Lung (tissue), 12 donors: Measurements from ENCODE around the gene STK11. TPM values are rescaled to one million over a fixed set of nuclear protein-coding genes. Genes with fewer than 3 reads are reported as not detected.
A peak's percentile ranks its signal among the peaks of the same experiment; 100 is the strongest.

ENCODE experiments used
- ATAC-seq: fragments of 200-7000 bp; cut with Tn5 transposase; one replicate; pipeline ENCODE4 v1.9.1; 2020; ENCODE audit warnings: moderate number of reproducible peaks; ENCODE audit not compliant: insufficient read depth, low FRiP score
- DNase-seq, 3 donors: peaks; one replicate each; pipeline ENCODE4 v3.0.0-alpha.2; 2013 to 2017
- H3K27ac ChIP-seq, 2 donors: one replicate each; pipeline ENCODE4 v1.5.1; 2013; ENCODE audit warnings: mild to moderate bottlenecking in 2 of 2, moderate library complexity in 2 of 2, control low read depth in 1 of 2, inconsistent platforms in 1 of 2, low read depth in 1 of 2, low read length in 1 of 2
- H3K27me3 ChIP-seq, 3 donors: one replicate each; pipeline ENCODE4 v1.5.1; 2013; ENCODE audit warnings: low read length in 2 of 3; ENCODE audit not compliant: control insufficient read depth in 3 of 3, insufficient read depth in 3 of 3
- H3K36me3 ChIP-seq, 4 donors: one replicate each; pipeline ENCODE4 v1.5.1; 2013; ENCODE audit warnings: low read length in 4 of 4, mild to moderate bottlenecking in 1 of 4, moderate library complexity in 1 of 4; ENCODE audit not compliant: control insufficient read depth in 4 of 4, insufficient read depth in 4 of 4
- H3K4me1 ChIP-seq, 5 donors: one replicate each; pipeline ENCODE4 v1.5.1; 2013; ENCODE audit warnings: low read length in 5 of 5, mild to moderate bottlenecking in 2 of 5, moderate library complexity in 1 of 5; ENCODE audit not compliant: control insufficient read depth in 5 of 5, insufficient read depth in 5 of 5
- H3K4me3 ChIP-seq: one replicate; pipeline ENCODE4 v1.5.1; 2013; ENCODE audit warnings: mild to moderate bottlenecking, control low read depth, moderate library complexity
- H3K9ac ChIP-seq, 2 donors: one replicate each; pipeline ENCODE4 v1.5.1; 2013; ENCODE audit warnings: low read length in 2 of 2, control low read depth in 1 of 2; ENCODE audit not compliant: insufficient read depth in 1 of 2
- H3K9me3 ChIP-seq, 4 donors: one replicate each; pipeline ENCODE4 v1.5.1; 2013; ENCODE audit warnings: low read length in 3 of 4, mild to moderate bottlenecking in 1 of 4, moderate library complexity in 1 of 4; ENCODE audit not compliant: control insufficient read depth in 4 of 4, insufficient read depth in 3 of 4
- whole genome bisulfite sequencing, 2 donors: extraction: QIAGEN DNeasy Blood & Tissue Kit; methylation state at CpG; one replicate each; pipeline ENCODE4 v1.1.7; 2013; 5-methylcytosine and 5-hydroxymethylcytosine counted together
- polyA plus RNA-seq, 2 donors: library from polyadenylated mRNA; stranded (reverse); fragments of 200-250 nt; gene quantifications; one replicate each; pipeline ENCODE4 v1.2.1, GENCODE V29; 2013
- total RNA-seq, 2 donors: library from RNA; depleted of rRNA in 1 of 2; stranded (reverse); fragments of >200 nt in 1 of 2; gene quantifications; one replicate each; pipeline ENCODE4 v1.2.1, GENCODE V29; 2014 to 2021
- TF ChIP-seq, protein P1 (sequence below): IDR thresholded peaks from 2 replicates; pipeline ENCODE4 v1.5.1; 2012; ENCODE audit warnings: mild to moderate bottlenecking; ENCODE audit errors: control extremely low read depth, extremely low read depth
- donor health status: control.
- donor health status: control.
- donor health status: Bipolar disorder and iron deficiency.
- donor health status: healthy.
- donor health status: DM: yes; HTN: yes; CAD: no.

STK11 gene
- total and polyA plus RNA-seq, 4 donors = 43.1 to 59.8 (median 54.6) TPM

- DNase-seq (peak; percentile 97 to 99 (median 98)), ATAC-seq (peak; percentile 12)
- no peaks in the 10 kb centered on the region for H3K27me3 ChIP-seq
- H3K4me3 ChIP-seq = peak overlapping the region; percentile 94
- no peaks in the 10 kb centered on the region for H3K9me3 ChIP-seq
- H3K27ac ChIP-seq = peak overlapping the region; percentile 98 to 99
- H3K36me3 ChIP-seq = peaks cover 2 to 32% (median 14%) of the 10 kb centered on the region in 4 donors
- H3K9ac ChIP-seq = no peak overlapping the region
- H3K4me1 ChIP-seq = peaks cover 2 to 35% (median 21%) of the 10 kb centered on the region in 5 donors
- TF ChIP-seq, protein P1, sequence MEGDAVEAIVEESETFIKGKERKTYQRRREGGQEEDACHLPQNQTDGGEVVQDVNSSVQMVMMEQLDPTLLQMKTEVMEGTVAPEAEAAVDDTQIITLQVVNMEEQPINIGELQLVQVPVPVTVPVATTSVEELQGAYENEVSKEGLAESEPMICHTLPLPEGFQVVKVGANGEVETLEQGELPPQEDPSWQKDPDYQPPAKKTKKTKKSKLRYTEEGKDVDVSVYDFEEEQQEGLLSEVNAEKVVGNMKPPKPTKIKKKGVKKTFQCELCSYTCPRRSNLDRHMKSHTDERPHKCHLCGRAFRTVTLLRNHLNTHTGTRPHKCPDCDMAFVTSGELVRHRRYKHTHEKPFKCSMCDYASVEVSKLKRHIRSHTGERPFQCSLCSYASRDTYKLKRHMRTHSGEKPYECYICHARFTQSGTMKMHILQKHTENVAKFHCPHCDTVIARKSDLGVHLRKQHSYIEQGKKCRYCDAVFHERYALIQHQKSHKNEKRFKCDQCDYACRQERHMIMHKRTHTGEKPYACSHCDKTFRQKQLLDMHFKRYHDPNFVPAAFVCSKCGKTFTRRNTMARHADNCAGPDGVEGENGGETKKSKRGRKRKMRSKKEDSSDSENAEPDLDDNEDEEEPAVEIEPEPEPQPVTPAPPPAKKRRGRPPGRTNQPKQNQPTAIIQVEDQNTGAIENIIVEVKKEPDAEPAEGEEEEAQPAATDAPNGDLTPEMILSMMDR = no peak
- WGBS, 2 donors = 0 to 1% methylated on average over 62 to 102 of the region's 102 CpGs
These were observed 43.9 kb downstream of the STK11 start for GRCh38 chr19:1249298-1249989.

- DNase-seq = no peak
- no peak overlapping the region for H3K9ac ChIP-seq
- WGBS, 2 donors = 0 to 1% methylated on average over 43 to 67 of the region's 67 CpGs
These were observed 44.4 kb downstream of the STK11 start for GRCh38 chr19:1249990-1250436.

DNA sequence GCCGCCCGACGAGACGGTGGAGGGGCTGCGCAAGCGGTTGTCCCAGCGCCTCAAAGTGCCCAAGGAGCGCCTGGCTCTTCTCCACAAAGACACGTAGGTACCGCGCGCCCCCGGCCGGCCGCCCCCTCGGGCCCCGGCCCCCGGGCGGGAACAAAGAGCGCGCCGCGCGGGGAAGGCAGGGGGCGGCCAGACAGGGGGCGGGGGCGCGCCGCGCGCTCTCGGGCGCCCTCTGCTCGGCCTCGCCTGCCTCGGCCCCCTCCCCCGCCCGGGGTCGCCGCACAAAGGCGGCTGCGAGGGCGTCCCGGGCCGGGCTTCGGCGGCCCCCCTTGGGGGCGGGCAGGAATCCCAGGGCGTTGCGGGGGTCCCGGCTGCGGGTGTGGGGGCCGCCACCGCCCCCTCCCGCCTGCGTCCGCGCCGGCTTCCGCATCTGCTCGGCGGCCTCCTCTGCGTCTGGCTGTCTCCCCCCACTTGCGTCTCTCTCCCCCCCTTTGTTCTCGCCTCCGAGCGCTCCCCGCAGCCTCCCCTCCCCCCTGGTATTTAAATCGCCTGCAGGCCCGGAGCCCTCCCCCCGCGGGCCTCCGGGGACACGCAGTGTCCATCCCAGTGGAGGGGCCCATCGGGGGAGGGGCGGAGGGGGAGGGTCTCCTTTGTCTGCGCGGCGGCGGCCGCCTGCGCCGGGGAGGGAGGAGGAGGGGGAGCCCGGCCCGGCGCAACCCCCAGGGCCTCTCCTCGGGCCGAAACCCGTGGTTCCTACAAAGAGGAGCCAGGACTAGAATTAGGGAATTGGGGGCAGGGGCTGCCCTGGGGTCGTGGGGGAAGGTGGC, 45.1 kb downstream of the STK11 start:
- DNase-seq (peak; percentile 87 to 93 (median 88)), ATAC-seq (no peak)
- H3K4me3 ChIP-seq = peak overlapping the region; percentile 94
- peak overlapping the region in 1 of 2 donors; percentile 46 for H3K9ac ChIP-seq
- peak overlapping the region; percentile 97 to 98 for H3K27ac ChIP-seq
- WGBS, 2 donors = 0 to 1% methylated on average over 13 to 90 of the region's 90 CpGs
- no peaks in the 10 kb centered on the region for H3K9me3 ChIP-seq
- H3K4me1 ChIP-seq = peaks cover 4 to 31% (median 12%) of the 10 kb centered on the region in 5 donors
- H3K27me3 ChIP-seq = no peaks in the 10 kb centered on the region
- TF ChIP-seq, protein P1 = no peak
- H3K36me3 ChIP-seq = peaks cover 9 to 44% (median 25%) of the 10 kb centered on the region in 4 donors

More at GRCh38 chr19:1249990-1250436, 44.4 kb downstream of the STK11 start:
- no peaks in the 10 kb centered on the region for H3K27me3 ChIP-seq
- H3K4me3 ChIP-seq = peak overlapping the region; percentile 94
- H3K9me3 ChIP-seq = no peaks in the 10 kb centered on the region
- peaks cover 7 to 37% (median 19%) of the 10 kb centered on the region in 4 donors for H3K36me3 ChIP-seq
- ATAC-seq = no peak
- TF ChIP-seq, protein P1 = no peak
- peak overlapping the region; percentile 92 to 98 for H3K27ac ChIP-seq
- H3K4me1 ChIP-seq = peaks cover 4 to 30% (median 15%) of the 10 kb centered on the region in 5 donors
